Esophagus (tissue), 2 donors: Measurements from ENCODE around the gene RAC2. TPM values are rescaled to one million over a fixed set of nuclear protein-coding genes. Genes with fewer than 3 reads are reported as not detected.

ENCODE experiments used
- H3K27ac ChIP-seq, 2 donors: one replicate each; pipeline ENCODE4 v1.5.1; 2013; ENCODE audit warnings: low read depth in 2 of 2, mild to moderate bottlenecking in 2 of 2, inconsistent platforms in 1 of 2, low read length in 1 of 2, moderate library complexity in 1 of 2
- H3K27me3 ChIP-seq, 2 donors: one replicate each; pipeline ENCODE4 v1.6.1; 2013; ENCODE audit warnings: low read length in 2 of 2, control low read depth in 1 of 2, mild to moderate bottlenecking in 1 of 2; ENCODE audit not compliant: insufficient read depth in 2 of 2, control insufficient read depth in 1 of 2
- H3K36me3 ChIP-seq, 2 donors: one replicate each; pipeline ENCODE4 v1.6.1; 2013; ENCODE audit warnings: low read length in 1 of 2; ENCODE audit not compliant: control insufficient read depth in 2 of 2, insufficient read depth in 2 of 2
- H3K4me1 ChIP-seq, 2 donors: one replicate each; pipeline ENCODE4 v1.6.1; 2013; ENCODE audit warnings: low read length in 1 of 2; ENCODE audit not compliant: control insufficient read depth in 2 of 2, insufficient read depth in 2 of 2
- H3K4me3 ChIP-seq, 2 donors: one replicate each; pipeline ENCODE4 v1.5.1; 2013; ENCODE audit warnings: low read length in 2 of 2, mild to moderate bottlenecking in 2 of 2, low read depth in 1 of 2, moderate library complexity in 1 of 2
- H3K9me3 ChIP-seq, 2 donors: one replicate each; pipeline ENCODE4 v1.6.1; 2013; ENCODE audit warnings: mild to moderate bottlenecking in 2 of 2, low read depth in 1 of 2, low read length in 1 of 2, moderate library complexity in 1 of 2; ENCODE audit not compliant: control insufficient read depth in 2 of 2, insufficient read depth in 1 of 2
- WGBS, 2 donors: extraction: QIAGEN DNeasy Blood & Tissue Kit; methylation state at CpG; one replicate each; pipeline ENCODE4 v1.1.7; 2013; 5-methylcytosine and 5-hydroxymethylcytosine counted together
- polyA plus RNA-seq, 2 donors: library from polyadenylated mRNA; stranded (reverse); fragments of 200-250 nt; gene quantifications; one replicate each; pipeline ENCODE4 v1.2.3, GENCODE V29; 2013
- donor health status: healthy with polysubstance abuse.
- donor health status: Bipolar disorder and iron deficiency.

Gene RAC2
- polyA plus RNA-seq, 2 donors: 7.2 to 9.4 TPM

DNA sequence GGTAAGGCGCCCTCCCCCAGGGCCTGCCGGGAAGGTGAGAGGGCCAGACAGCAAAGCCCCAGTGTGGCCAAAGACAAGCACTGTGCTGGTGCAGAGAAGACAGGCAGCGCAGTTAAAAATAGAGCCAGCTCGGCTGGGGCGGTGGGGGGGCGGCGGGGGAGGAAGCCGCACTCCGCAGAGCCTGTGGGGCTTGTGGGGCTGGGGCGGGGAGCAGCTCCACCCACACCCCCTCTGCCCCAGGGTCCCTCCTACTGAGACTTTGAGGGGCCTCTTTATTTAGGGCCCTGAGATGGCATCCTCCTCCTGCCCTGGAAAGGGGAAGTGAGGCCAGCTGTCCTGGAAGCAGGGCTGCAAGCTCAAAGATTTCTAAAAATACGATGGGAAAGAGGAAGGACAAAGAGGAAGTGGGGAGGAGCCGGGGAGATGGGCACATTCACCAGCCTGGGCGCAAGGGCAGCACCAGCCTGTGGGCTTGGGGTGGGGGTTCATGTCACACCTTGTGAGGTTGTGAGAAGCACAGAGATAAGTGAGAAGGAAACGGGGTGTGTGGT, 40.8 kb upstream of the RAC2 start:
- no peaks in the 10 kb centered on the region for H3K36me3 ChIP-seq
- WGBS, 2 donors: 32 to 37% methylated on average over 14 of the region's 14 CpGs
- H3K9me3 ChIP-seq: peaks cover 0 to 4% of the 10 kb centered on the region in 2 donors
- H3K27me3 ChIP-seq: no peaks in the 10 kb centered on the region
- H3K4me1 ChIP-seq: peaks cover 0 to 2% of the 10 kb centered on the region in 2 donors
- H3K27ac ChIP-seq: peak overlapping the region; percentile 37 to 42
- peak overlapping the region in 1 of 2 donors; percentile 19 for H3K4me3 ChIP-seq

- 48 to 57% methylated on average over 9 of the region's 9 CpGs for WGBS, 2 donors
- H3K27ac ChIP-seq: peak overlapping the region; percentile 37 to 42
- H3K27me3 ChIP-seq: no peaks in the 10 kb centered on the region
- H3K4me3 ChIP-seq: peak overlapping the region; percentile 19 to 30
- H3K4me1 ChIP-seq: peaks cover 0 to 2% of the 10 kb centered on the region in 2 donors
- H3K36me3 ChIP-seq: no peaks in the 10 kb centered on the region
- H3K9me3 ChIP-seq: peaks cover 0 to 4% of the 10 kb centered on the region in 2 donors
Observed at GRCh38 chr22:37284126-37284804, 40.2 kb upstream of the RAC2 start.

GRCh38 chr22:37283393-37283937, 39.4 kb upstream of the RAC2 start:
- H3K4me3 ChIP-seq: peak overlapping the region; percentile 32 to 44
- H3K27me3 ChIP-seq: no peaks in the 10 kb centered on the region
- no peaks in the 10 kb centered on the region for H3K36me3 ChIP-seq
- H3K4me1 ChIP-seq: peaks cover 0 to 2% of the 10 kb centered on the region in 2 donors
- WGBS, 2 donors: 48 to 53% methylated on average over 6 to 8 of the region's 8 CpGs
- peak overlapping the region; percentile 27 to 38 for H3K27ac ChIP-seq
- H3K9me3 ChIP-seq: peaks cover 0 to 4% of the 10 kb centered on the region in 2 donors

DNA sequence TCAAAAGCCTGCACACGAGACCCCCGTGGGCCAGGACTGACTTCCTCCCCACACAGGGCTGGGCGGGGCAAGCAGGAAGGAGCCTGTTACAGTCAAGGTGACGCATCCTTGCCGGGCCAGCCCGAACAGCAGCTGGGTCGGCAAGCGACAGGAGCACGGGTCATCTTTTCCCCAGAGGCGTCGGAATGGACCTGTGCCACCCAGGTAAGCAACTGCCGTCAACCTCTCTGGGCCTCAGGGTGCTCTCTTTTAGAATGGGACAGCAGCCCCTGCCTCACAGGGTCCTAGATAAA, 38.3 kb upstream of the RAC2 start, which contains the start of gene CYTH4:
Gene CYTH4 (plus strand): TSS at position 124 of the 293 bp plus-strand sequence. CDS start 62 bp downstream, at position 186.
- H3K27ac ChIP-seq: peak within 1 kb of the TSS; percentile 34 to 38
- 15 to 18% methylated on average over 12 of the region's 12 CpGs for WGBS, 2 donors

GRCh38 chr22:37281646-37282384, 37.7 kb upstream of the RAC2 start:
- Histone ChIP-seq H3K36me3 (no peaks in the 10 kb centered on the region), H3K27ac (no peak overlapping the region), H3K4me1 (peaks cover 0 to 2% of the 10 kb centered on the region in 2 donors), H3K27me3 (no peaks in the 10 kb centered on the region), H3K9me3 (peaks cover 0 to 4% of the 10 kb centered on the region in 2 donors), H3K4me3 (no peak overlapping the region)
- 69 to 79% methylated on average over 12 of the region's 12 CpGs for WGBS, 2 donors

More for the DNA sequence above, 38.3 kb upstream of the RAC2 start, which contains the start of gene CYTH4:
- peak within 1 kb of the TSS; percentile 32 to 44 for H3K4me3 ChIP-seq
- peaks cover 0 to 2% of the 10 kb centered on the region in 2 donors for H3K4me1 ChIP-seq
- no peaks in the 10 kb centered on the region for H3K27me3 ChIP-seq
- H3K9me3 ChIP-seq: peaks cover 0 to 4% of the 10 kb centered on the region in 2 donors
- H3K36me3 ChIP-seq: no peaks in the 10 kb centered on the region

- whole genome bisulfite sequencing, 2 donors: 84% methylated on average over 7 of the region's 7 CpGs
- peaks cover 0 to 4% of the 10 kb centered on the region in 2 donors for H3K9me3 ChIP-seq
- peaks cover 0 to 2% of the 10 kb centered on the region in 2 donors for H3K4me1 ChIP-seq
- H3K27ac ChIP-seq: no peak overlapping the region
- H3K36me3 ChIP-seq: no peaks in the 10 kb centered on the region
- H3K27me3 ChIP-seq: no peaks in the 10 kb centered on the region
- H3K4me3 ChIP-seq: no peak overlapping the region
Observed at GRCh38 chr22:37281195-37281594, 37.1 kb upstream of the RAC2 start.

- Histone ChIP-seq H3K27me3 (no peaks in the 10 kb centered on the region), H3K36me3 (no peaks in the 10 kb centered on the region), H3K27ac (no peak overlapping the region), H3K4me3 (no peak overlapping the region), H3K9me3 (peaks cover 0 to 4% of the 10 kb centered on the region in 2 donors), H3K4me1 (peaks cover 0 to 2% of the 10 kb centered on the region in 2 donors)
- WGBS, 2 donors: 94 to 95% methylated on average over 5 of the region's 5 CpGs
Observed at GRCh38 chr22:37280718-37281117, 36.6 kb upstream of the RAC2 start.

- no peak overlapping the region for H3K4me3 ChIP-seq
- 63 to 70% methylated on average over 17 of the region's 17 CpGs for WGBS, 2 donors
- H3K27me3 ChIP-seq: no peaks in the 10 kb centered on the region
- peaks cover 0 to 2% of the 10 kb centered on the region in 2 donors for H3K4me1 ChIP-seq
- no peak overlapping the region for H3K27ac ChIP-seq
- H3K36me3 ChIP-seq: no peaks in the 10 kb centered on the region
- H3K9me3 ChIP-seq: peaks cover 0 to 4% of the 10 kb centered on the region in 2 donors
Observed at GRCh38 chr22:37279331-37280181, 35.5 kb upstream of the RAC2 start.

GRCh38 chr22:37278261-37278660, 34.2 kb upstream of the RAC2 start:
- peaks cover 0 to 4% of the 10 kb centered on the region in 2 donors for H3K9me3 ChIP-seq
- H3K27me3 ChIP-seq: no peaks in the 10 kb centered on the region
- H3K4me3 ChIP-seq: no peak overlapping the region
- peaks cover 0 to 2% of the 10 kb centered on the region in 2 donors for H3K4me1 ChIP-seq
- H3K36me3 ChIP-seq: no peaks in the 10 kb centered on the region
- no peak overlapping the region for H3K27ac ChIP-seq
- 60 to 61% methylated on average over 5 of the region's 5 CpGs for WGBS, 2 donors
